ENCODE data around the gene RAPGEFL1.
"Not testable (repeated sequence)": the region's sequence is repeated elsewhere in the genome, so short reads cannot be mapped to it uniquely, and the experiment has no call there.

The RAPGEFL1 gene

GRCh38 chr17:40197965-40198456, 20.7 kb downstream of the RAPGEFL1 start:
- not testable (repeated sequence) for DNase-seq (ENCODE audit: low read depth, low spot score); H3K4me3 ChIP-seq (ENCODE audit: low read length)

GRCh38 chr17:40198576-40198975, 21.3 kb downstream of the RAPGEFL1 start:
- H3K4me3 ChIP-seq (ENCODE audit: low read length) = no peak overlapping the region

GRCh38 chr17:40203131-40203530, 25.9 kb downstream of the RAPGEFL1 start:
- H3K4me3 ChIP-seq (ENCODE audit: low read length) = no peak overlapping the region
- no peak for DNase-seq (ENCODE audit: low read depth, low spot score)

More at GRCh38 chr17:40198576-40198975, 21.3 kb downstream of the RAPGEFL1 start:
- DNase-seq (ENCODE audit: low read depth, low spot score) = no peak

- not testable (repeated sequence) for H3K4me3 ChIP-seq (ENCODE audit: low read length); DNase-seq (ENCODE audit: low read depth, low spot score)
Observed at GRCh38 chr17:40206193-40206592, 28.9 kb downstream of the RAPGEFL1 start.

- H3K4me3 ChIP-seq (ENCODE audit: low read length) = no peak overlapping the region
- DNase-seq (ENCODE audit: low read depth, low spot score) = no peak
Observed at GRCh38 chr17:40209404-40210093, 32.3 kb downstream of the RAPGEFL1 start.

GRCh38 chr17:40213914-40214313, 36.6 kb downstream of the RAPGEFL1 start:
- not testable (repeated sequence) for H3K4me3 ChIP-seq (ENCODE audit: low read length); DNase-seq (ENCODE audit: low read depth, low spot score)

- no peak for DNase-seq (ENCODE audit: low read depth, low spot score)
- no peak overlapping the region for H3K4me3 ChIP-seq (ENCODE audit: low read length)
Observed at GRCh38 chr17:40218006-40218739, 40.9 kb downstream of the RAPGEFL1 start.

- peak; percentile 94 for DNase-seq (ENCODE audit: low read depth, low spot score)
- H3K4me3 ChIP-seq (ENCODE audit: low read length) = peak within 1 kb of the TSS; percentile 76
Observed at GRCh38 chr17:40218740-40219593, 41.7 kb downstream of the RAPGEFL1 start, which contains the start of gene WIPF2. TSS of gene WIPF2 (plus strand) at chr17:40219304. CDS start at chr17:40256460, 37,156 bp downstream.

- peak; percentile 36 for DNase-seq (ENCODE audit: low read depth, low spot score)
- H3K4me3 ChIP-seq (ENCODE audit: low read length) = peak overlapping the region; percentile 76
Observed at GRCh38 chr17:40219594-40220338, 42.5 kb downstream of the RAPGEFL1 start.

- DNase-seq (ENCODE audit: low read depth, low spot score) = no peak
- H3K4me3 ChIP-seq (ENCODE audit: low read length) = no peak overlapping the region
Observed at GRCh38 chr17:40224718-40225550, 47.7 kb downstream of the RAPGEFL1 start.

GRCh38 chr17:40229146-40229545, 51.9 kb downstream of the RAPGEFL1 start:
- DNase-seq (ENCODE audit: low read depth, low spot score); H3K4me3 ChIP-seq (ENCODE audit: low read length): not testable (repeated sequence)

- no peak for DNase-seq (ENCODE audit: low read depth, low spot score)
- no peak overlapping the region for H3K4me3 ChIP-seq (ENCODE audit: low read length)
Observed at GRCh38 chr17:40230670-40231069, 53.4 kb downstream of the RAPGEFL1 start.

- DNase-seq (ENCODE audit: low read depth, low spot score) = not testable (repeated sequence)
Observed at GRCh38 chr17:40231928-40232327, 54.7 kb downstream of the RAPGEFL1 start.

GRCh38 chr17:40241252-40241834, 64.1 kb downstream of the RAPGEFL1 start:
- DNase-seq (ENCODE audit: low read depth, low spot score) = no peak
- no peak overlapping the region for H3K4me3 ChIP-seq (ENCODE audit: low read length)

More at GRCh38 chr17:40231928-40232327, 54.7 kb downstream of the RAPGEFL1 start:
- H3K4me3 ChIP-seq (ENCODE audit: low read length) = not testable (repeated sequence)

GRCh38 chr17:40242774-40243173, 65.5 kb downstream of the RAPGEFL1 start:
- no peak for DNase-seq (ENCODE audit: low read depth, low spot score)
- H3K4me3 ChIP-seq (ENCODE audit: low read length) = no peak overlapping the region

- DNase-seq (ENCODE audit: low read depth, low spot score) = no peak
- H3K4me3 ChIP-seq (ENCODE audit: low read length) = no peak overlapping the region
Observed at GRCh38 chr17:40243761-40244160, 66.5 kb downstream of the RAPGEFL1 start.

GRCh38 chr17:40244255-40244654, 67.0 kb downstream of the RAPGEFL1 start:
- no peak for DNase-seq (ENCODE audit: low read depth, low spot score)
- H3K4me3 ChIP-seq (ENCODE audit: low read length) = no peak overlapping the region

Measured in Jurkat, Clone E6-1 (cell line).